Measurements from ENCODE around the gene DOCK10.
"Not testable (repeated sequence)": the region's sequence is repeated elsewhere in the genome, so short reads cannot be mapped to it uniquely, and the experiment has no call there.

Gene DOCK10

DNA sequence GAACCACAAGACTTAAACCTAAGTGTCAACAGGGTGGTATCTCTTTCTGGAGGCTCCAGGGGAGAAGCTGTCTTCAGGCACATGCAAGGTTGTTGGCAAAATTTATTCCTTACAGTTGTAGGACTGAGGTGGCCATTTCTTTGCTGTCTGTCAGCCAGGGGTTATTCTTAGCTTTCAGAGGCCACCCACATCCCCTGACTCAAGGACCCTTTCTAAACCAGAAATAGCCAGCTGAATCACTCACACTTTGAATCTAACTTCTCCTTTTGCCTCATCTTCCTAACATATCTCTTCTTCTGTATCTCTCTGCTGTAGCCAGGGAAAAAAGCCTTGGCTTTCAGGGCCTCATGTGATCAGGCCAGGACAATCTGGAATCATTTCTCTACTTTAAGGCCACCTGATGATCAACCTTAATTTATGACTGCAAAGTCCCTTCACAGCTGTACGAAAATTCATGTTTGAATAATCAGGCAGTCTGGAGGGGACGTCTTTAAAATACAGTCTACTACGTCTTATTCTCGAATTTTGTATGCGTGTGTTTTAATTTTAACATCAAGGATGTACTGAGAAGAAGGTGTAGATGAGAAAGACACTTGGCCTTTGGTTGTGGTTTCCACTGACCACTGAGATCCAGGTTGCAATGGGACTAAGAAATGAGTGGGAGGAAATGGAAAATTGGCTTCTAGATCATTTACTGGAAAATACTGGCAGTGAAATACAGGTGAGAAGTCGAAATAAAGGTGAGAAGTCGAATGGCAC is 90.4 kb downstream of the DOCK10 start:
- H3K4me3 ChIP-seq (ENCODE audit: low read depth, low read length) = no peak overlapping the region

- no peak overlapping the region for H3K4me3 ChIP-seq (ENCODE audit: low read depth, low read length)
These were observed 93.4 kb downstream of the DOCK10 start for GRCh38 chr2:224948859-224949258.

DNA sequence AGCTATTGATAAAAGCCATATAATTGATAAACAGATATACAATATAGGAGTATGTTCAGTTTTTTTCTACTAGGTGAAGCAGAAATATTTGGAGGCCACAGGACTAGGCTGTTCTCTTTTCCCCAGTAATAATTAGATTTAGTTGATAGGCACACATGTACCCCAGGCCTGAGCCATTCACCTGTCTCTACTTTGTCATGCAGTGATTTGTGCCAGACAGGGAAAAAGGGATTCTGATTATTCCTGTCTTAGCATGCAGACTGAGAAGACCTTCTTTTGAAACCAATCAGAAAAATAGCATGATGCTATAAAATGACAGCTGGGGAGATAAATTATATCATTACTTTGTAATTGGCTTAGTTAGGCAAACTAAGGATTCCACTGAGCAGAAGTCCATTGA is 94.3 kb downstream of the DOCK10 start:
- no peak overlapping the region for H3K4me3 ChIP-seq (ENCODE audit: low read depth, low read length)

DNA sequence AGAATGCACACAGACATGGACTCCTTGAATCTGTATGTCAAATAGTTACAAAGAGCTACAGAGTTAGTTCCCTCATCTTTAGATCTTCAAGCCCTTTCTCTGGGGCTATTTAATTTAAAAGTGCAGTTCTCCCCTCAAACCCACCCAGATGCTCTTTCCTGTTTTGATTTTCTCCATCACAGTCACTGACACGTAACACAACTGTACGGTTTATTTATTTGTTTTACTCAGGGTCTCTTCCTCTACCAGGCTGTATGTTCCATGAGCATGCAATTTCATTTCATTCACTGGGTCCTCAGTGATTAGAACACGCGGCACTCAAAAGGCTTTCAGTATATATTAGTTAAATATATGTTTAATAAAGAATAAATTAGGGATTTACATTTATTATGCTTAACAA is 94.7 kb downstream of the DOCK10 start:
- H3K4me3 ChIP-seq (ENCODE audit: low read depth, low read length) = no peak overlapping the region

GRCh38 chr2:224946895-224947294 is 95.4 kb downstream of the DOCK10 start:
- H3K4me3 ChIP-seq (ENCODE audit: low read depth, low read length) = no peak overlapping the region

DNA sequence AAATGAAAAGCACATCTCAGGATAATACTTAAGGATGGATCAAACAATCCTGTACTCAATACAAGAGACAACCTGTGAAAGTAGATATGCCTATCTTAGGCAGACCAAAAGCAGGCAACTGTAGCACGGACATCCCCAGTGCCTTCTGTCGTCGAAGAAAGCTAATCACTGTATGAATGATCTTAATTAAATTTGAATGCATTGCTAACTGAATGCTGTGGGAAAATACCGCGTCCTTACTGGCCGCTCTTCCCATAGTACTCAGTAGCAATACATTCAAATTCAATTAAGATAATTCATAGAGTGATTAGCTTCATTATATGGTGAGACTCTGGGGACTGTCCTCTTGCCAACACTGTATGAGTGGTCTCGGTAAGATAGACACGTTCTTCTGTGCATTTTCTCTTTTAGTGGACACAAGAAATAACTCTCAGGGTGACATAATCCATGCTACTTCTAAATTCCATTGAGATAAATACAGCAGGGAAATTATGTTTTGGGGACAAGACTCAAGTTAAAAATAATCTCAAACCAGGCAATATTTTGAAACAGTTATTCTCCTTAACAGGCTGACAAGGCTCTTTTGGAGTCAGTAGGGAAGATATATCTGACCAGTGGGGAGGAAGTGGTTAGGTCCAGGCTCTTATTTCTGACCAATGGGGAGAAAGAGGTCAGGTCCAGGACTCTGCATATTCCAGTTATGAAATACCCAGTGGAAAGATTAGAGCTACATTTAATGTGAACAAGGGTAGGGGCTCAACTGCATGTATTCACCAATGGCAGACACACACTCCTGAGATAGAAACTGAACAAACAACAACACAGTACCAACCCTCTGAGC is 97.3 kb downstream of the DOCK10 start:
- no peak overlapping the region for H3K4me3 ChIP-seq (ENCODE audit: low read depth, low read length)

GRCh38 chr2:224943601-224944041 is 98.6 kb downstream of the DOCK10 start:
- not testable (repeated sequence) for H3K4me3 ChIP-seq (ENCODE audit: low read depth, low read length)

DNA sequence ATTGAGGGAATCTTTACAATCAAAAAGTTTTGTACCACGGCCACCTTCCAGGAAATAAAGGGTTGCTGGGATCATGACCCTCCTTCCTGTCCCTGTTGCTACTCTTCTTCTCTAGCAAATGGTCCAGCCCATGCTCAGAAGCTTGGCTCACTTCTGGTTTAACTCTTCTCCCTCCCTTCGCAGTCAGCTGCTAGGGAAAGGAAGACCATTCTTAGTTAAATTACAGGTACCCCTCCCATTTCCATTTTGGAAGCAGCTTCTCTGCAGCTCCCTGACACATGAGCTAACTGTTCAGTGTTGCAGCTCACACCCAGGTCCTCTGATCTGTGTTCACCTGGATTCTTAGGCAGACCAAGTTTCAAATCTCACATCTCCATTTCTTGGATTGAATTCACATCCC is 100.3 kb downstream of the DOCK10 start:
- H3K4me3 ChIP-seq (ENCODE audit: low read depth, low read length) = no peak overlapping the region

DNA sequence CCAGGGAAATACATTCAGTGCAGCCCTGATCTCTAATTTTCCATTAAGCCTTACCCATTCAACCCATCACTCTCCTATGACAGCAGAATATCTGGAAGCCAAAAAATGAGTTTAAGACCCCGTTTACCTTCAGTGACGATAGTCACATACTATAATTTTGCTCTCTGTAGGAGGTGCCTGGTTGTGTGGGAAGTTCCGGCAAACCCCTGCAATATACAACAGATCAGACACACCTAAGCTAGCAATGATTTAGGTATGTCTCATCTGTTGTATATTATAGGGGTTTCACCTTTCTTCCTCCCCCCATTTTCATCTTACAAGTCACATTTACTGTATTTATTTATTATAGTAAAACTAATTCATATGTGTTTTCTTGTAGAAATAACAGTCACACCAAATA is 101.7 kb downstream of the DOCK10 start:
- H3K4me3 ChIP-seq (ENCODE audit: low read depth, low read length) = no peak overlapping the region

- H3K4me3 ChIP-seq (ENCODE audit: low read depth, low read length) = no peak overlapping the region
These were observed 103.6 kb downstream of the DOCK10 start for GRCh38 chr2:224938651-224939182.

- no peak overlapping the region for H3K4me3 ChIP-seq (ENCODE audit: low read depth, low read length)
These were observed 104.4 kb downstream of the DOCK10 start for GRCh38 chr2:224937887-224938286.

DNA sequence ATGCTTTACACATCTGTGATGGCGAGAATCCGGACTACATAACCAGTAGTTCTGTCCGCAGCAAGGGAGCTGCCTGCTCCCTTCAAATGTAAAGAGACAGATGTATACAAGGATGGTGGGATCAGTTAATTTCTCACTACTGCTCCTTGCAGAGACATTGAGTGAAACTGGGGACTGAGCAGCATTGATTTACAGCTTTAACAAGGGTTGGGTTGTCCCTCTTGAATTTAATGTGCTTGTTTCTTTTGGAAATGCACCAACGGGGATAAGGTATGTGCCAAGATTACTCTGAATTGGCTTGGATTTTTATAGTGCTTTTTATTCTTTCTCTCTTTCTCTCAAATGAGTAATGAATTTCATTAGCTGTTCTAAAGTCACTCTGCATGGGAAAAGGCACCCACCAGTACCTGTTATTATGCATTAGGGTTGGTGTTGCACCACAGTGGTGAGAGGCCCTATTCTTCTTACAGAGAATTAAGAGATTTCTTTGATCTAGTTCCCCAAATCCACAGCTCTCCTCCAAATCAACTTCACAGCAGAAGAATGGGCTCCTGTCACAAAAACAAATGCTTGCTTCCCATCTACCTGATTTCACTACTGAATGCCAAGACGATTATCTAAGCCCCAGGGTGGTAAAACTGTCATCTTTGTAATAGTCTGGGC is 107.6 kb downstream of the DOCK10 start:
- no peak overlapping the region for H3K4me3 ChIP-seq (ENCODE audit: low read depth, low read length)

- H3K4me3 ChIP-seq (ENCODE audit: low read depth, low read length) = no peak overlapping the region
These were observed 108.8 kb downstream of the DOCK10 start for GRCh38 chr2:224933431-224933830.

DNA sequence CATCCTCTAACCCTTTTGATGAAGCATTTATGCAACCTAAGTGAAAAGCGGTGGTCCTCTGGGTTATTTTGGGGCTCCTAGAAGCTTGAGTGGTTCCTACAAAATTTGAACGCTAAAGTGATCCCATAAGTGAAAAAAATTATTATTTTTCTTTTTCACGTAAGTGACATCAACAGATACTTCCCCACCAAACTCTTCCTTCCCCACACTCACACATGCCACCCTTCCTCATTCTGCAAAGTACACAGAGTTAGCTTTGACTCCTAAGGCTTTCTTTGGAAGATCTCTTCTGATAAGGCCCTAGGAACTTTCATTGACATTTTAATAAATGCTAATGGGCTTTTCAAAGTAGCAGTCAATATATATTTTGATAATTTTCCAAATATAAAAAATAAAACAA is 109.7 kb downstream of the DOCK10 start:
- no peak overlapping the region for H3K4me3 ChIP-seq (ENCODE audit: low read depth, low read length)

DNA sequence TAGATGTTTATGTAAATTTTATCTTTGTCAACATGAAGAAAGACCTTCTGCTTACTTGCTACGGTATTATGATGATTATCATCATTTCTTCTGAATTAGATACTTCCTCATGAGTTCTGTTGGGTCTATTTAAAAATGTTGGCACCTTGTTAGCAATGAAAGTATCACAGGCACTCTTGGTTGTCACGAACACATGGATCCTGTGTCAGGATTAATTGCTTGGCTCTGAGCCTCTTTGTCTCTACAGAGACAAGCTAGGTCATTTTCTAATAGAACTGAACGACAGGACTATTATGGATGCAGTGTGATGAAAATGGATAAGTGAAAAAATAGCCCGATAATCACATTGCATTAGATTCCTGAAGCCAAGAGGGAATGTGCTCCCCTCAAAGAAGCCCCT is 110.3 kb downstream of the DOCK10 start:
- no peak overlapping the region for H3K4me3 ChIP-seq (ENCODE audit: low read depth, low read length)

GRCh38 chr2:224930990-224931389 is 111.3 kb downstream of the DOCK10 start:
- no peak overlapping the region for H3K4me3 ChIP-seq (ENCODE audit: low read depth, low read length)

- H3K4me3 ChIP-seq (ENCODE audit: low read depth, low read length) = no peak overlapping the region
These were observed 112.1 kb downstream of the DOCK10 start for GRCh38 chr2:224930124-224930523.

DNA sequence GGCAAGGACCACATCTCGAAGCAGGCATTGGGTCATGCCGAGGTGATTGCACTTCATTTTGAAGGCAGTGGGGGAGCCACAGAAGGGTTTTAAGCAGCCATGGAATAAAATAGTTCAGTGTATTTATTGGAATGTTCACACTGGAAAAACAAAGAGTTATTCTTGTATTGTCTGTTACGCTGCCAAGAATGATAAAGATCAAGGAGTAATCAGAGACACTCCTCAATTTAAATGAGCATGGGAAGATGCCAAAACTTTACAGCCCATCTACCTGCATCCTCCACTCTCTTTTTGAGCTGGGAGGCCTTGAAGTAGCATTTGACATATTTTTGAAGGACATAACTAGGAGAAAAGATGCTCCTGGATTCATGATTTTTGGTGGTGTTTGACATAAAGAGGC is 112.8 kb downstream of the DOCK10 start:
- H3K4me3 ChIP-seq (ENCODE audit: low read depth, low read length) = no peak overlapping the region

DNA sequence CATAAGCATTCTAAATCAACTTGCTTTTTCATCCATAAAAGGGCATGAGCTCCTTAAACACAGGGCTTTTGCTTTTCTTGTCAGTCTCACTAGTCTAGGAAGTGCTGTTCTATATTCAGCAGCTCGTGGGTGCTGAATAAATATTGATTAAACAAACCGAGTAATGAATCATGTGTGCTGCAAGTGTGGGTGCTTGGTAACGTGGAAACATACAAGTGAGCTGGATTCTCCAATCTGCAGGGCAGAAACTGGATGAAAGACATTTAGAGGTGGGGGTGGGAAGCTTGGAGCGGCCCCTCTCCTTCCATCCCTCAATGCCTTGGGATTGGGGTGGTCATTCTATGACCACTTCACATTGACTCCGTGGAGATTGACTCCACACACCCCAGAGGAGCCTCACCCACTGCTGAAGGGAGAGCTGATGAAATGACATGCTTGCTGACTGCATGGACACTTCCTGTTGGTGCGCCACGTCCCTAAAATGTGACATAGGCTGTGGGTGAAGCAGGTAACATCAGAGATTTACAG is 114.6 kb downstream of the DOCK10 start:
- no peak overlapping the region for H3K4me3 ChIP-seq (ENCODE audit: low read depth, low read length)

GRCh38 chr2:224927011-224927410 is 115.3 kb downstream of the DOCK10 start:
- no peak overlapping the region for H3K4me3 ChIP-seq (ENCODE audit: low read depth, low read length)

- no peak overlapping the region for H3K4me3 ChIP-seq (ENCODE audit: low read depth, low read length)
These were observed 116.5 kb downstream of the DOCK10 start for GRCh38 chr2:224925810-224926100.

All from iPS-11a (cell line).